Dendritic cell treated with granulocyte-macrophage colony-stimulating factor and Interleukin-4, amounts not matched to agents 40 ng/mL and 50 ng/mL, for 4 days (primary cell): Measurements from ENCODE around the gene PGRMC2.

Source experiments
- H3K27ac Mint-ChIP-seq: one replicate; pipeline ENCODE4 v1.8.0; 2022; ENCODE audit warnings: mild to moderate bottlenecking, mixed read lengths
- H3K27me3 Mint-ChIP-seq: one replicate; pipeline ENCODE4 v1.8.0; 2022; ENCODE audit warnings: mild to moderate bottlenecking, mixed read lengths
- H3K36me3 Mint-ChIP-seq: one replicate; pipeline ENCODE4 v1.8.0; 2022; ENCODE audit warnings: low read depth, mixed read lengths
- H3K4me1 Mint-ChIP-seq: one replicate; pipeline ENCODE4 v1.8.0; 2022; ENCODE audit warnings: low read depth, mixed read lengths
- H3K4me3 Mint-ChIP-seq: one replicate; pipeline ENCODE4 v1.8.0; 2022; ENCODE audit warnings: mild to moderate bottlenecking, moderate library complexity, mixed read lengths
- H3K9me3 Mint-ChIP-seq: one replicate; pipeline ENCODE4 v1.8.0; 2022; ENCODE audit warnings: mixed read lengths
- intact Hi-C: fragments of 100-400 bp; cut with micrococcal nuclease; formaldehyde crosslinking; loops from one replicate; pipeline ENCODE4 v1.15.0; 2022

Gene PGRMC2

DNA sequence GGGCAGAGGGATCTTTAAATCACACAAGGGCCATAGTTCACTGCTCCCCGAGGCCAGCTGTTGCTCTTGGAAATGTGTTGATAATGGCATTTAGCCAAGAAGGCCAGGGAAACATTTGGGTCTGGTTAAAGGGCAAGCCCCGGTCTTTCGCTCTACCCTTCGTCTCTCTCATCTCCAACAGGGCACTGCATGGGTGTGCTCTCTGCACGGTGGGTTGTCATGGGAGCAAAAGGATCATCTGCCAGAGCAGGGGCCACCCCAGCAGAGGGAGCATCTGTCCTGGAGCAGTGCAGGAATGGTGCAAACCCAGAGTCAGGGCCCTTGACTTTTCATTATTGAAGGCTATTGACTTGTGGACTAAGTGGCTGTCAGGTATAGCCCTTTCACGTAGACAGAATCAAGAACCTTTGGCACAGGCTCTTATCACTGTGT is 22.7 kb upstream of the PGRMC2 start:
- Mint-ChIP-seq H3K4me3 (no peak overlapping the region), H3K9me3 (no peaks in the 10 kb centered on the region), H3K27me3 (no peaks in the 10 kb centered on the region), H3K4me1 (no peaks in the 10 kb centered on the region), H3K27ac (no peak overlapping the region), H3K36me3 (no peaks in the 10 kb centered on the region)
- intact Hi-C loops: no loop called here

DNA sequence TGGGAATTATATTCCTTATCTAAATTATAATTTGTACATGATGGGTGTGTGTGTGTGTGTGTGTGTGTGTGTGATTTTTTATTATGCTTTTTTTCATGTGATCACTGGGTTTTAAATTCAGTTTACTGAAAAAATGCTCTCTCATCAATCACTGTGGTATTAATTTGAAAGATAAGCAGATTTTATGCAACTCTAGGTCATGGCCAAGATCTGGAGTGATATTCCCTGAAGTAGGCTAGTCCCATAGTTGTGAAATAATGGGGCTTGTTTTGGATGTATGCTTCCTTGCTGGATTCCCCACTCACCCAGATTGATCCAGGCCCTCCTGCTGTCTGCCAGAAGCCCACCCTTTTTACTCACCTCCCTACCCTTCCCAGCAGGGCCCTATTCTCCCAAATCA is 22.0 kb upstream of the PGRMC2 start:
- Mint-ChIP-seq H3K36me3 (no peaks in the 10 kb centered on the region), H3K9me3 (no peaks in the 10 kb centered on the region), H3K27me3 (no peaks in the 10 kb centered on the region), H3K4me1 (no peaks in the 10 kb centered on the region), H3K4me3 (no peak overlapping the region), H3K27ac (no peak overlapping the region)
- intact Hi-C loops: no loop called here

DNA sequence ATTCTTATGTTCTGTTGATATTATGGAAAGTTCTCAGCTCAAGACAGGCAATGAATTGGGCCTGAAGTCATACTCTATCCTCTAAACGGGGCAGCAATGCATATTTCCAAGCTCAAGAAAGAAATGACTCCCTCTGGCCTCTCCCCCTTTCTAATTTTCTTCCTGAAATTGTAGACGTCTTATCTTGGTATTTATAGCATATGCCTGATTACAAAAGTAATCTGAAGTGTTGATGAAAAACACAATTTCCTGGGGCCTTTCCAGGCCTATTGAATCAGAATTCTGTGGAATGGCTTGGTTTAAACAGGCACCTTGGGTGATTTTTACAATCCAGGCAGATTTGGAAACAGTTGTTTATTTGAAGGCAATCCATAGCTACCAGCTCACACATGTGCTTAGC is 21.4 kb upstream of the PGRMC2 start:
- Mint-ChIP-seq H3K27me3 (no peaks in the 10 kb centered on the region), H3K4me1 (no peaks in the 10 kb centered on the region), H3K9me3 (no peaks in the 10 kb centered on the region), H3K27ac (no peak overlapping the region), H3K4me3 (no peak overlapping the region), H3K36me3 (no peaks in the 10 kb centered on the region)
- intact Hi-C loops: no loop called here

DNA sequence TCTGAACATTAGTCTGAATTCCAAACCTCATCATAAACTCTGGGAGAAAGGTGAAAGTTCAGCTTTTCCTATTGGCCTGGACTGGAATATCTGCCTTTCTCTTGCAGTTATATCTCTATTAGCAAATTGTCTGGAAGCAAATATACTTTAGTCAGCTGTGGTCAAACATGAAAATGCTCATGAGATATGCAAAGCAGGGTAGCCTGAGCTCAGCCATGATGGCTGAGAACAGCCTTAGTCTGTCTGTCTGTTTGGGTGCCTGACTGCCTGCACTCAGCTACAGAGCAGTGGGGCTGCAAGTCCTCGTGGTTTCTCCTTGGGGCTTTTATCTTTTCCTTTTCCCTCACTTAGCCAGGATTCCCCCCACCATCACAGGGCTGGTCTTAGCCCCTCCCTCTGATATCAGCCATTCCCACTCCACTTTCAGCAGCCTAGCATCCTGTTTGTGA is 19.5 kb upstream of the PGRMC2 start:
- H3K27ac Mint-ChIP-seq: no peak overlapping the region
- H3K27me3 Mint-ChIP-seq: no peaks in the 10 kb centered on the region
- intact Hi-C loops: no loop called here
- no peaks in the 10 kb centered on the region for H3K36me3 Mint-ChIP-seq
- no peaks in the 10 kb centered on the region for H3K9me3 Mint-ChIP-seq
- H3K4me3 Mint-ChIP-seq: no peak overlapping the region
- no peaks in the 10 kb centered on the region for H3K4me1 Mint-ChIP-seq

DNA sequence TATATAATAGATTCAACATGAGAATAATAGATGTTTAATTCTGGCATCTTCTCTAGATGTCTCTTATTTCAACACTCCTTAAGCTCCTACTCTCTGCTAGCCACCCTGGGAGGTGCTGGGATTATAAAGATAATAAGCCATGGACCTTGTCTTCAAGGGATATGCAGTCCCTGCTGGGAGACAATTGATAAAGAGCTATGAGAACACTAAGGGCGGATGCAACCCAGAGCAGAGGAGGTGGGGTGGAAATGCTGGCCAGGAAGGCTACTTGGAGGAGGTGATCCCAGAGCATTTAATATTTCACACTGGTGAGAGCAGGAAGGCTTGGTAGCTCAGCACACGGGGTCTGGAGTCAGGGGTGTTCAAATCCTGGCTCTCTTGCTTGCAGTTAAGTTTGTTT is 18.3 kb upstream of the PGRMC2 start:
- no peak overlapping the region for H3K4me3 Mint-ChIP-seq
- no peaks in the 10 kb centered on the region for H3K9me3 Mint-ChIP-seq
- no peak overlapping the region for H3K27ac Mint-ChIP-seq
- no peaks in the 10 kb centered on the region for H3K27me3 Mint-ChIP-seq
- H3K36me3 Mint-ChIP-seq: no peaks in the 10 kb centered on the region
- intact Hi-C loops: no loop called here
- H3K4me1 Mint-ChIP-seq: no peaks in the 10 kb centered on the region

DNA sequence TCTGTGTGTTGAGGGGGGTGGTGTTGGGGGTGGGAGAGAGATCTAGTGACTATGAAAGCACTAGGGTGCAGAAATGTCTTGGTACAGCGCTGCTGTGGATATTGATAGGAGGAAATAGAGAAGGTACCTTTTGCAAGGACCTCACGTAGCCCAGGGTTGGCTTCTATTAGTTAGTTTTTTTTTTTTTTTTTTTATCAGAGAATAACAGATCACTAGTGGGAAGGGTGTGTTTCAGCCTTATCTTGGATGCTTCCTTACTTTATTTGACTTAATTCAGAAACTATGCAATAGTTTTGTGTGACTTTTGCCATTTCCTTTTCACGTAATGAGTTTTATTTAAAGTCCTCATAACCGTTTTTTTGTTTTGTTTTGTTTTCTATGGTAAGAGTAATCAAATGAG is 16.4 kb upstream of the PGRMC2 start:
- intact Hi-C loops: no loop called here
- Mint-ChIP-seq H3K27ac (no peak overlapping the region), H3K36me3 (no peaks in the 10 kb centered on the region), H3K4me3 (no peak overlapping the region), H3K27me3 (no peaks in the 10 kb centered on the region), H3K4me1 (no peaks in the 10 kb centered on the region), H3K9me3 (no peaks in the 10 kb centered on the region)

DNA sequence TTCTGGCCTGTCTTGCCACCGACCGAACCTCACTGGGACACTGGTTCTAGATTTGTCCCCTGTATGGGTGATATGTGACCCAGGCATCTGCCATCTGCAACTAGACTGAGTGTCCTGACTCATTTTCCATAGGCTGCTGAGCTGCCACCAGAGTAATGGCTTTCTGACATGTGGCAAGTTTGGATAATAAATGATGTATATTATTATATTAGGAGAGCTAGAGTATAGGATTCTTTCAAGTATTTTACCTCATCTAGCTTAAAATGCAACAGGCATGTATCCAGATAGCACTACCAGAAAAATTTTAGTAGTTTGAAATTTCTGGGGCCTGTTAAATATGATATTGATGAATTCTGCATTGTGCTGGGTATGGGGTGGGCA is 15.8 kb upstream of the PGRMC2 start:
- H3K36me3 Mint-ChIP-seq: no peaks in the 10 kb centered on the region
- no peak overlapping the region for H3K4me3 Mint-ChIP-seq
- intact Hi-C loops: no loop called here
- H3K9me3 Mint-ChIP-seq: no peaks in the 10 kb centered on the region
- H3K4me1 Mint-ChIP-seq: no peaks in the 10 kb centered on the region
- H3K27ac Mint-ChIP-seq: no peak overlapping the region
- H3K27me3 Mint-ChIP-seq: no peaks in the 10 kb centered on the region

DNA sequence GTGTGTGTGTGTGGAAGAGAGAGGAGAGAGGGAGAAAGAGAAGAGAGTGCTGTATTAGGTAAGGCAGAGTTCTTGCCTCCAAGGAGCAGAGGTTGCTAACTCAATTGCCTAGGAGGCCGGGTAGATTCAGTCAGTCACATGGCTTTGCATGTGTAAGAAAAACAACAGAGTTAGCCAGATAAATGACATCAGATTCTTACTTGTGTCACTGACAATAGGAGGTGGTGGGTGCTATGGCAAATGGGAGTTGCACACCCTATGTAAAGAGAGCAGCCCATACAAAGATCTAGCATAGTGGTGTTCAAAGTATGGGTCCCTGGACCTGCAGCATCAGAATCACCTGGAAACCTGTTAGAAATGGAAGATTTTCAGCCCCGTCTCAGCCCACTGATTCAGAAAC is 14.4 kb upstream of the PGRMC2 start:
- H3K27ac Mint-ChIP-seq: no peak overlapping the region
- no peak overlapping the region for H3K4me3 Mint-ChIP-seq
- H3K9me3 Mint-ChIP-seq: no peaks in the 10 kb centered on the region
- no peaks in the 10 kb centered on the region for H3K36me3 Mint-ChIP-seq
- H3K27me3 Mint-ChIP-seq: no peaks in the 10 kb centered on the region
- H3K4me1 Mint-ChIP-seq: no peaks in the 10 kb centered on the region
- intact Hi-C loops: no loop called here

DNA sequence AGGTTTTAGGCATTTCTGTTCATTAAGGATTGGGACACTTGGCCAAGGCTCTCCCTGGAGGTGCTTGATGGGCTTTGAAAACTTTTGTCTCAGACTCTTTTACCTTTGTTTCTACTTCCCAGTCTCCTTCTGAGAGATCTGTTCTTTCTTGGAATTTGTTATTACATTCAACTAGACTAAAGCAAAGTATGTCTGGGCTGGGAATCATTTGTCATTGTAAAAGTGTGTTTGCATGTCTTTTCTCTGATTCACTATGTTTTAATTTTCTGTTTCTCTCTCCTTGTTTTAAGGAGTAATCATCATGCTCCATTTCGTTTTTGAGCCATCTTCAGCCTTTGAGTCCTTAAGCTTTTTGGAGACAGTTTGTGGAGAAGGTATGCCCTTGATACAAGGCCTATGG is 12.2 kb upstream of the PGRMC2 start:
- H3K27ac Mint-ChIP-seq: no peak overlapping the region
- no peaks in the 10 kb centered on the region for H3K36me3 Mint-ChIP-seq
- H3K4me1 Mint-ChIP-seq: no peaks in the 10 kb centered on the region
- H3K27me3 Mint-ChIP-seq: no peaks in the 10 kb centered on the region
- H3K4me3 Mint-ChIP-seq: no peak overlapping the region
- no peaks in the 10 kb centered on the region for H3K9me3 Mint-ChIP-seq
- intact Hi-C loops: loop anchor here (10.0 kb wide), 1 partner anchor 155 kb away; no protein-coding TSS in a partner anchor

DNA sequence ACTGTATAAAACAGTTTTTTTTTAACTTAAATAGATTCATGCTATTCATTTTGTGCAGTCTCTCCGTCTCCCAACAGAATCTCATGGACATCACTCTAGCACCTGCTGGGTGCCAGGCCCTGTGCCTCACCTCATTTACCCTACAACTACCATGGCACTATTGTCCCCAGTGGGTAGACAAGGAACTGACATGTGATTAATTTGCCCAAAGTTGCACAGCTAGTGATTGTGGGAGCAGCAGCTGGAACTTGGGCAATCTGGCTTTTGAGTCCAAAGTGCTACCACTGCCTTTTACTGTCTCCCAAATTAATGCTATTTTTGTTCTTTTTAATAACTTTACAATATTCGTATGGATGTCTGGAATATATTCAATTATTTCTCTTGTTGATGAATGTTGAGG is 11.2 kb upstream of the PGRMC2 start:
- H3K9me3 Mint-ChIP-seq: no peaks in the 10 kb centered on the region
- no peaks in the 10 kb centered on the region for H3K4me1 Mint-ChIP-seq
- no peak overlapping the region for H3K27ac Mint-ChIP-seq
- H3K27me3 Mint-ChIP-seq: no peaks in the 10 kb centered on the region
- H3K4me3 Mint-ChIP-seq: no peak overlapping the region
- intact Hi-C loops: loop anchor here (10.0 kb wide), 1 partner anchor 156 kb away; no protein-coding TSS in a partner anchor
- H3K36me3 Mint-ChIP-seq: no peaks in the 10 kb centered on the region

DNA sequence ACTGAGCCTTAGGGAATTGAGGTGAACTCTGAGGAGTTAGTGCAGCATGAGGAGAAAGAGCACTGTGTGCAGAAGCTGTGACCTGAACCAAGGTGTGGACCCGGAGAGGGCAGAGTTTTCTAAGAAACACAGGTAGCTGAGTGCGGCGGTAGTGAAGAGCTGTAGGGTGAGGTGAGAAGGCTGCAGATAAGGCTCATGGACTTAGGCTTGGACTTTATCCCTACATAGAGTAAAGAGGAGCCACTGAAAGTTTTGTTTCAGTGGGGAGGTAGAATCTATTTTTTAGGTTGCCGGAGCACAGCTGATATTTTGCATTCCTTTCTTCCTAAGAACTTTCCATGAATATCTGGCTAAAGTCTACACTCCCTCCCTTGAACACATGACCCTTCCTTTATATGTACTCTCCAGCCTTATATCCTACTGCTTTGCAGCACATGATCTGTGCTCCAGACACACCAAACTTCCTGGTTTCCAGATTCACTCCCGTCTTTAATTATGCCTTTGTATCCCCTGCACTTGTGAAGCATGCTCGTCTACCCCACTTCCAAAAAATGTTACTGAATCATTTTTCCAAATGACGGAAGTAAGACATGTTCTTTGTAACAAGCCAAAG is 10.6 kb upstream of the PGRMC2 start:
- Mint-ChIP-seq H3K27ac (no peak overlapping the region), H3K4me1 (no peaks in the 10 kb centered on the region), H3K9me3 (no peaks in the 10 kb centered on the region), H3K27me3 (no peaks in the 10 kb centered on the region), H3K36me3 (no peaks in the 10 kb centered on the region), H3K4me3 (no peak overlapping the region)
- intact Hi-C loops: loop anchor here (10.0 kb wide), 1 partner anchor 157 kb away; no protein-coding TSS in a partner anchor

DNA sequence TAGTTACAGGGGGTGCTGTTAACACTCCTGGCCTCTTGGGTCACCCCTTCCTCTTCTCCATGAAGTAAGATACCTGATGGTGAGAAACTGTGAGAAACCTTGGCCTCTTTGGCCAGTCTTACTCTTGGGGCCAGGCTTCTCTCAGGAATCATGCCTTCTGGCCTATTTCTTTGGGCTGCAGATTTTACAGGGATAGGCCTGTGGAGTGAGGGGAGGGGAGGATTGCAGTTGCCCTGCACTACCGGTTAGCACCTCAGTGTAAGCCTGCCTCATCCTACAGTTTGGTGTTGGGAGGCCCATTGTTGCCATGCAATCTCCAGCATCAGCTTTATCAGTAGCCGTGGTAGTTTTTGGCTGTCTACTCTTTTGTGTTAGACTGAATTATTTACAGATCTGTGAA is 7.6 kb upstream of the PGRMC2 start:
- Mint-ChIP-seq H3K4me3 (no peak overlapping the region), H3K9me3 (no peaks in the 10 kb centered on the region)
- intact Hi-C loops: loop anchor here (10.0 kb wide), 1 partner anchor 160 kb away; no protein-coding TSS in a partner anchor

DNA sequence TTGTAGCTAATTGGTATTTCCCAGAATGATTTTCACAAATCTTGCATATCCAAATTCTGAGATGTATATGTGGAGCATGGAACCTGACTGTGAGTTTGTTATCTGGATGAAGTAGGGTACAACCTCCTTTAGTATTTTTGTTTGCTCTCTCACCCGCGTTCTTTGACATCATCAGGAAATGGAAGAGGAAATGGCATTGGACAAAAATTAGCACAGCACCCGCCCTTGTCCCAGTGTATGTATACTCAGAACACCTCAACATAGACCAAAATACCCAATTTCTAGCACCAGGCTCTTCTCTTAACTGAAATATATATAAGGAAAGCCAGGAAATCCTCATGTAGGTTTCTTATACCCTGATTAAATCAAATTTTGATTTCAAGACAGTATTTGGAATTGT is 6.9 kb upstream of the PGRMC2 start:
- no peaks in the 10 kb centered on the region for H3K36me3 Mint-ChIP-seq
- intact Hi-C loops: loop anchor here (10.0 kb wide), 1 partner anchor 160 kb away; no protein-coding TSS in a partner anchor
- peaks cover 2% of the 10 kb centered on the region for H3K4me1 Mint-ChIP-seq
- no peaks in the 10 kb centered on the region for H3K27me3 Mint-ChIP-seq
- no peaks in the 10 kb centered on the region for H3K9me3 Mint-ChIP-seq
- H3K4me3 Mint-ChIP-seq: no peak overlapping the region
- H3K27ac Mint-ChIP-seq: no peak overlapping the region

More for the DNA sequence above, 7.6 kb upstream of the PGRMC2 start:
- Mint-ChIP-seq H3K27me3 (no peaks in the 10 kb centered on the region), H3K36me3 (no peaks in the 10 kb centered on the region), H3K4me1 (no peaks in the 10 kb centered on the region), H3K27ac (no peak overlapping the region)

DNA sequence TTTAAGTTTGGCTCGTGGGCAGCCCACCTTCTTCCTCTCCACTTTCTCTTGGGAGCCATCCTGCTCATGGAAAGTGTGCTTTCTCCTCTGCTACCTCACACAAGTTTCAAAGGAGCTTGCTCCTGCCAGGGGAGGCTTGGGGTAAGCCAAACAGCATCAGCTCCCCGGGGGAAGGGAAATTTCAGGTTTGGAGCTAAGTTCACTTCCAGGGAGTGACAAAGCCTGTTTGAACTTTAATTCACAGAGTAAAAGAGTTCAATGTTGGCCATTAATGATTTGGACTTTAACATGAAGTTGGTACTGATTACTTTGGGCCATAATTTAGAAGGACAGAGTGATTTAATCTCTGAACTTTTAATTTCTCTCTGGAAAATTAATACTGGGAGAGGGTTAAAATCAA is 4.7 kb upstream of the PGRMC2 start:
- H3K36me3 Mint-ChIP-seq: peaks cover 7% of the 10 kb centered on the region
- H3K4me3 Mint-ChIP-seq: no peak overlapping the region
- peaks cover 12% of the 10 kb centered on the region for H3K4me1 Mint-ChIP-seq
- intact Hi-C loops: loop anchor here (10.0 kb wide), 1 partner anchor 162 kb away; no protein-coding TSS in a partner anchor
- H3K27me3 Mint-ChIP-seq: peaks cover 2% of the 10 kb centered on the region
- no peaks in the 10 kb centered on the region for H3K9me3 Mint-ChIP-seq
- no peak overlapping the region for H3K27ac Mint-ChIP-seq

DNA sequence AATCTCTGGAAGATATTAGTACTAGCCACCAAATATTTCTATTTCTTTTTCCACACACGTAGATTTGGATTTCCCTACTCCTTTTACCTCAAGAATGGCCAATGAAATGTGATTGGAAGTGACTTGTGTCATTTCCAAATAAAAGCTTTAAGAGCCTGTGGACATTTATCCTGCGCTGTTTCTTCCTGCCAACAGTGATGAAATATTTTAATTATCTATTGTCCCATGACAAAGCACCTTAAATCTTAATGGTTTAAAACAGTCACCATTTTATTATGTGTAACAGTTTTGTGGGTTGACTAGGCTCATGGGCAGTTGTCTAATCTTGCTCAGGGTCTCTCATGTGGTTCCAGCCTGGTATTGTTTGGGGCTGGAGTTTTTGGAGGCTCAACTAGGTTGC is 3.5 kb upstream of the PGRMC2 start:
- H3K4me3 Mint-ChIP-seq: no peak overlapping the region
- H3K36me3 Mint-ChIP-seq: peaks cover 15% of the 10 kb centered on the region
- H3K9me3 Mint-ChIP-seq: no peaks in the 10 kb centered on the region
- intact Hi-C loops: loop anchor here (10.0 kb wide), 1 partner anchor 164 kb away; no protein-coding TSS in a partner anchor
- H3K27me3 Mint-ChIP-seq: peaks cover 2% of the 10 kb centered on the region
- H3K4me1 Mint-ChIP-seq: peaks cover 23% of the 10 kb centered on the region
- H3K27ac Mint-ChIP-seq: no peak overlapping the region
